H1 (cell line): ENCODE results near the gene PPIF. TPM values are rescaled to one million over a fixed set of nuclear protein-coding genes. Genes with fewer than 3 reads are reported as not detected.

ENCODE experiments used
- CTCF ChIA-PET: fragments of 300-600 bp; sonication (Branson Sonifier 250); formaldehyde crosslinking; loops from one replicate; lab custom pipeline; 2021; ENCODE audit not compliant: partially characterized antibody; lab: Charles Lee
- POLR2A ChIA-PET: fragments of 300-600 bp; sonication (Branson Sonifier 250); formaldehyde crosslinking; loops from one replicate; lab custom pipeline; 2021; ENCODE audit warnings: inconsistent platforms; ENCODE audit not compliant: partially characterized antibody; lab: Charles Lee
- DNase-seq, 2 experiments: peaks; one replicate each; pipeline versions ENCODE4 v3.0.0 to v3.0.0-alpha.2; 2010 to 2022; ENCODE audit warnings: low spot score in 2 of 2, low read depth in 1 of 2, mixed read lengths in 1 of 2
- FAIRE-seq: peaks from 2 replicates; lab custom pipeline; 2011; peaks lifted over from hg19 to GRCh38; lab: Jason Lieb, UNC
- H2AFZ ChIP-seq: 2 replicates; pipeline ENCODE4 v1.8.1; 2012; ENCODE audit warnings: low read length, inconsistent platforms
- H2AK5ac ChIP-seq: 2 replicates; pipeline ENCODE4 v1.6.1; 2013; ENCODE audit warnings: low read depth, low read length
- H2BK120ac ChIP-seq: replicated peaks from 2 replicates; pipeline ENCODE3; 2013; ENCODE audit warnings: low read depth, low read length, inconsistent platforms
- H2BK12ac ChIP-seq: 2 replicates; pipeline ENCODE4 v1.6.1; 2013; ENCODE audit warnings: low read depth, low read length
- H2BK15ac ChIP-seq: 2 replicates; pipeline ENCODE4 v1.6.1; 2013; ENCODE audit warnings: low read length
- H2BK20ac ChIP-seq: 2 replicates; pipeline ENCODE4 v1.6.1; 2013; ENCODE audit warnings: low read length
- H2BK5ac ChIP-seq: 2 replicates; pipeline ENCODE4 v1.6.1; 2013; ENCODE audit warnings: low read depth, low read length
- H3K14ac ChIP-seq: 2 replicates; pipeline ENCODE4 v1.6.1; 2013; ENCODE audit warnings: inconsistent platforms; ENCODE audit not compliant: insufficient read length
- H3K18ac ChIP-seq: 2 replicates; pipeline ENCODE4 v1.6.1; 2013; ENCODE audit warnings: low read length; ENCODE audit errors: extremely low read depth
- H3K23ac ChIP-seq: 2 replicates; pipeline ENCODE4 v1.6.1; 2013; ENCODE audit warnings: inconsistent platforms; ENCODE audit not compliant: insufficient read length
- H3K23me2 ChIP-seq: 2 replicates; pipeline ENCODE4 v1.6.1; 2013; ENCODE audit warnings: low read depth, low read length
- H3K27ac ChIP-seq: 2 replicates; pipeline ENCODE4 v1.6.1; 2011; ENCODE audit warnings: low read depth, low read length, inconsistent platforms
- H3K27me3 ChIP-seq, 4 experiments: replicated peaks in 1 of 4; 1 replicate in 1 of 4; 2 replicates in 3 of 4; pipeline versions ENCODE4 v1.6.1 to v1.8.1; 2011 to 2013; ENCODE audit warnings: low read length in 3 of 4, mild to moderate bottlenecking in 3 of 4, inconsistent platforms in 2 of 4, mixed read lengths in 2 of 4, moderate library complexity in 1 of 4; ENCODE audit not compliant: control insufficient read depth in 3 of 4, insufficient read depth in 3 of 4; ENCODE audit errors: extremely low read depth in 1 of 4
- H3K36me3 ChIP-seq, 4 experiments: 2 replicates each; pipeline versions ENCODE4 v1.6.1 to v1.8.1; 2011 to 2013; ENCODE audit warnings: mild to moderate bottlenecking in 4 of 4, low read length in 3 of 4, moderate library complexity in 2 of 4, control low read depth in 1 of 4, inconsistent platforms in 1 of 4; ENCODE audit not compliant: insufficient read depth in 4 of 4, control insufficient read depth in 2 of 4
- H3K4ac ChIP-seq: replicated peaks from 2 replicates; pipeline ENCODE3; 2013; ENCODE audit warnings: low read length, low read depth, mixed read lengths, inconsistent platforms; ENCODE audit not compliant: insufficient read length
- H3K4me1 ChIP-seq, 4 experiments: replicated peaks in 1 of 4; 1 replicate in 1 of 4; 2 replicates in 3 of 4; pipeline versions ENCODE4 v1.6.1 to v1.8.1; 2011 to 2013; ENCODE audit warnings: low read length in 3 of 4, inconsistent platforms in 2 of 4, mixed read lengths in 1 of 4; ENCODE audit not compliant: insufficient read depth in 4 of 4, control insufficient read depth in 3 of 4
- H3K4me2 ChIP-seq, 2 experiments: 2 replicates each; pipeline versions ENCODE4 v1.6.1 to v1.8.1; 2011 to 2013; ENCODE audit warnings: low read depth in 2 of 2, low read length in 2 of 2, control low read depth in 1 of 2, inconsistent platforms in 1 of 2, mild to moderate bottlenecking in 1 of 2; ENCODE audit not compliant: insufficient read depth in 1 of 2
- H3K4me3 ChIP-seq, 4 experiments: fragments of 200-600, 300-600 bp in 1 of 4; sonication (generic), shearing (Covaris generic), sonication (Bioruptor Twin) in 1 of 4; 2 replicates each; pipeline versions ENCODE4 v1.5.1 to v1.8.1; 2011 to 2016; ENCODE audit warnings: low read length in 4 of 4, low read depth in 3 of 4, control low read depth in 2 of 4, inconsistent platforms in 2 of 4, mild to moderate bottlenecking in 2 of 4, mixed read lengths in 1 of 4, moderate library complexity in 1 of 4; ENCODE audit not compliant: insufficient read depth in 2 of 4; ENCODE audit errors: extremely low read depth in 1 of 4
- H3K56ac ChIP-seq: replicated peaks from 2 replicates; pipeline ENCODE3; 2013; ENCODE audit warnings: low read depth, mild to moderate bottlenecking, mixed read lengths, low read length, inconsistent platforms; ENCODE audit not compliant: insufficient read length
- H3K79me1 ChIP-seq: 2 replicates; pipeline ENCODE4 v1.6.1; 2013; ENCODE audit warnings: low read depth, low read length, control low read depth
- H3K79me2 ChIP-seq, 2 experiments: 2 replicates each; pipeline versions ENCODE4 v1.6.1 to v1.8.1; 2012 to 2013; ENCODE audit warnings: low read length in 2 of 2, mild to moderate bottlenecking in 2 of 2, inconsistent platforms in 1 of 2; ENCODE audit not compliant: insufficient read depth in 2 of 2, control insufficient read depth in 1 of 2
- H3K9ac ChIP-seq, 4 experiments: replicated peaks in 1 of 4; 1 replicate in 1 of 4; 2 replicates in 3 of 4; pipeline versions ENCODE4 v1.6.1 to v1.8.1; 2011 to 2013; ENCODE audit warnings: low read depth in 3 of 4, low read length in 3 of 4, control low read depth in 2 of 4, mild to moderate bottlenecking in 2 of 4, moderate library complexity in 2 of 4, inconsistent platforms in 1 of 4; ENCODE audit errors: extremely low read depth in 1 of 4
- H3K9me3 ChIP-seq, 2 experiments: 2 replicates each; pipeline versions ENCODE4 v1.6.1 to v1.8.1; 2012 to 2013; ENCODE audit warnings: mild to moderate bottlenecking in 2 of 2, moderate library complexity in 2 of 2, control low read depth in 1 of 2, inconsistent platforms in 1 of 2, low read depth in 1 of 2, low read length in 1 of 2, mixed read lengths in 1 of 2; ENCODE audit not compliant: insufficient read depth in 2 of 2
- H4K20me1 ChIP-seq, 2 experiments: replicated peaks in 1 of 2; 2 replicates each; pipeline versions ENCODE3 to v1.8.1; 2011 to 2013; ENCODE audit warnings: inconsistent platforms in 2 of 2, low read length in 2 of 2, mild to moderate bottlenecking in 1 of 2; ENCODE audit not compliant: insufficient read depth in 2 of 2, control insufficient read depth in 1 of 2
- H4K5ac ChIP-seq: 2 replicates; pipeline ENCODE4 v1.6.1; 2013; ENCODE audit warnings: low read length, low read depth, mixed read lengths, inconsistent platforms; ENCODE audit not compliant: insufficient read length
- H4K8ac ChIP-seq: 2 replicates; pipeline ENCODE4 v1.8.0; 2013; ENCODE audit warnings: mild to moderate bottlenecking, moderate library complexity, low read length, inconsistent platforms; ENCODE audit not compliant: insufficient read depth; ENCODE audit errors: extremely low read depth
- H4K91ac ChIP-seq: replicated peaks from 2 replicates; pipeline ENCODE3; 2013; ENCODE audit warnings: low read length, mixed read lengths, inconsistent platforms; ENCODE audit not compliant: insufficient read length
- ASH2L ChIP-seq: fragments of 200-600, 300-600 bp; sonication (generic); IDR thresholded peaks from one replicate; pipeline ENCODE4 v1.7.1; 2017; ENCODE audit warnings: low read length
- BRCA1 ChIP-seq: IDR thresholded peaks from 2 replicates; pipeline ENCODE4 v1.6.1; 2012; ENCODE audit warnings: low read depth, low read length, improper control_type of control experiment
- CHD1 ChIP-seq: IDR thresholded peaks from 2 replicates; pipeline ENCODE4 v1.6.1; 2012; ENCODE audit warnings: low read depth, low read length, improper control_type of control experiment
- GABPA ChIP-seq: IDR thresholded peaks from 2 replicates; pipeline ENCODE4 v1.6.1; 2011; ENCODE audit warnings: mild to moderate bottlenecking, low read length, moderate library complexity, borderline replicate concordance; ENCODE audit not compliant: insufficient read depth
- JUN ChIP-seq: IDR thresholded peaks from 2 replicates; pipeline ENCODE4 v1.6.1; 2011; ENCODE audit warnings: low read depth, mild to moderate bottlenecking, improper control_type of control experiment, low read length
- KDM4A ChIP-seq: IDR thresholded peaks from one replicate; pipeline ENCODE4 v1.7.1; 2012; ENCODE audit warnings: low read depth, mild to moderate bottlenecking, moderate library complexity, low read length, inconsistent platforms; ENCODE audit not compliant: severe bottlenecking
- PHF8 ChIP-seq: fragments of 200-600 bp; sonication (generic); conservative IDR thresholded peaks from 2 replicates; pipeline ENCODE4 v1.7.1; 2012; ENCODE audit warnings: low read depth, mild to moderate bottlenecking, inconsistent platforms, low read length, moderate library complexity
- TEAD4 ChIP-seq: IDR thresholded peaks from 2 replicates; pipeline ENCODE4 v1.6.1; 2012; ENCODE audit warnings: low read depth, low read length, inconsistent platforms, mixed read lengths
- WGBS, 2 experiments: shearing (Covaris generic) in 1 of 2; methylation state at CpG; one replicate each; pipeline versions ENCODE4 v1.1.6 to v1.1.7; 2013 to 2015; ENCODE audit warnings: low lambda C conversion rate in 2 of 2, mixed read lengths in 2 of 2, inconsistent platforms in 1 of 2, low coverage in 1 of 2, missing lambda C conversion rate in 1 of 2; ENCODE audit not compliant: insufficient replicate concordance in 2 of 2, insufficient coverage in 1 of 2, insufficient read length in 1 of 2; ENCODE audit errors: extremely low coverage in 1 of 2, missing lambda C conversion rate in 1 of 2; 5-methylcytosine and 5-hydroxymethylcytosine counted together
- polyA plus RNA-seq, 7 experiments: library from polyadenylated mRNA; depleted of rRNA in 3 of 7; stranded (reverse) in 5 of 7; unstranded in 2 of 7; fragments of >200 nt in 5 of 7; fragments of 200-250 nt in 2 of 7; gene quantifications; 1 replicate in 5 of 7; 2 replicates in 1 of 7; 4 replicates in 1 of 7; pipeline versions ENCODE4 v1.2.1 to v1.2.3, GENCODE V29; 2011 to 2013; ENCODE audit warnings: missing spikeins in 2 of 7, mixed read lengths in 2 of 7
- total RNA-seq: library from RNA; stranded (reverse); fragmentation: NEBNext Ultra II Directional; extraction: Animal tissue kit (Norgen Biotek cat#: 25700); gene quantifications from 2 replicates; pipeline ENCODE4 v1.2.1, GENCODE V29; 2021
- TF ChIP-seq, protein P1 (sequence below), 3 experiments: IDR thresholded peaks; 1 replicate in 2 of 3; 2 replicates in 1 of 3; pipeline versions ENCODE4 v1.5.1 to v1.6.1; 2011; ENCODE audit warnings: low read length in 3 of 3, mild to moderate bottlenecking in 3 of 3, inconsistent platforms in 2 of 3, low read depth in 1 of 3, moderate library complexity in 1 of 3; ENCODE audit not compliant: insufficient read depth in 1 of 3; ENCODE audit errors: control extremely low read depth in 1 of 3
- TF ChIP-seq, protein P2 (sequence below): IDR thresholded peaks from 2 replicates; pipeline ENCODE4 v1.6.1; 2012; ENCODE audit warnings: inconsistent platforms

PPIF gene
- total and polyA plus RNA-seq, 2 of the 8 experiments (the other 6 are each of a cell fraction or from before 2014, with no cell fraction given) = 70.2 to 77.6 TPM

DNA sequence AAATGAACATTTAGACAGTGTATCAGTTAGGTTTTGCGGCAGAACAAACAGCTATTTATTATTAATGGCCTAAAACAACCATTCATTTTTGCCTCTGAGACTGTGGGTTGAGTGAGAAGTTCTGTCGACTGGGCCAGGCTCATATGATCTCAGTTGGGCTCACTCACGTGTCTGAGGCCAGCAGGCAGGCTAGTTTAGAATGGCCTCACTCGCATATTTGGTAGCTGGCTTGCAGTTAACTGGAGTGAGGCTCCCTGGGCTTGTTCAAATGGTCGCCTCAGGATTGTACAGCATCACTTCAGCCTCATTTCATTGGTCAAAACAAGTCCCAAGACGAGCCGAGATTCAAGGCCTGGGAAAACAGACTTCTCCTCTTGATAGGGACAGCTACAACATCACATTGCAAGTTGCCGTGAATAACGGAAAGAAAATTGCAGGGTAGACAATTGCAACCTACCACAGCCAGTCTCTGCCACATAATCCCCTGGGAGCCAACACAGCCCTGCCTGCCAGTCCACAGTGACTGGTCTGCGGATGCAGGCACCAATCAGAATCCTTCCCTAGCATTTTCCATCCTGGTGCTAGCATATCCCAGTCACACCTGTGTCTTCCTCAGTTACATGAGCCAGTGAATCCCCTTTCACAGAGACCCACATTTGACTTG is 23.1 kb upstream of the PPIF start:
- H3K23ac ChIP-seq = no peak overlapping the region
- H3K56ac ChIP-seq = no peak overlapping the region
- H2BK15ac ChIP-seq = no peak overlapping the region
- no peak overlapping the region for H3K18ac ChIP-seq
- no peak overlapping the region for H3K14ac ChIP-seq
- no peaks in the 10 kb centered on the region for H3K9me3 ChIP-seq
- no peaks in the 10 kb centered on the region for H3K27me3 ChIP-seq
- POLR2A ChIA-PET = no interaction called here
- H3K9ac ChIP-seq = no peak overlapping the region
- no peaks in the 10 kb centered on the region; a peak in 1 of 4 replicates for H3K79me2 ChIP-seq
- no peaks in the 10 kb centered on the region for H3K79me1 ChIP-seq
- no peak overlapping the region for H2BK120ac ChIP-seq
- no peak for DNase-seq
- H3K27ac ChIP-seq = no peak overlapping the region
- H4K91ac ChIP-seq = no peak overlapping the region
- peaks cover 0 to 2% (median 0%) of the 10 kb centered on the region in 4 experiments; a peak in 2 of 7 replicates for H3K4me1 ChIP-seq
- no peak overlapping the region for H2BK12ac ChIP-seq
- no peak overlapping the region for H3K4ac ChIP-seq
- no peak for FAIRE-seq
- H2BK5ac ChIP-seq = no peak overlapping the region
- 89% methylated on average over 10 of the region's 10 CpGs; no CpG with 5 or more reads in 1 of the 2 experiments for WGBS, 2 experiments
- no peak overlapping the region for H4K8ac ChIP-seq
- no peaks in the 10 kb centered on the region for H4K20me1 ChIP-seq
- H2AFZ ChIP-seq = no peak overlapping the region
- CTCF ChIA-PET = interaction anchor here (1.6 to 2.9 kb wide), 3 partner anchors 12 to 50 kb away, joined by 3 to 13 read pairs (median 8); no protein-coding TSS in a partner anchor
- no peak overlapping the region for H2BK20ac ChIP-seq
- no peak overlapping the region for H4K5ac ChIP-seq
- no peak overlapping the region for H3K4me2 ChIP-seq
- H3K4me3 ChIP-seq = no peak overlapping the region
- peaks cover 12% of the 10 kb centered on the region; the same call in 1 of the 2 replicates for H3K23me2 ChIP-seq
- no peaks in the 10 kb centered on the region for H3K36me3 ChIP-seq
- no peak overlapping the region for H2AK5ac ChIP-seq
- no peak for TF ChIP-seq CHD1
- TF ChIP-seq PHF8 = no peak
- no peak for TF ChIP-seq ASH2L
- TF ChIP-seq TEAD4 = no peak
- no peak for TF ChIP-seq JUN
- TF ChIP-seq, protein P1, sequence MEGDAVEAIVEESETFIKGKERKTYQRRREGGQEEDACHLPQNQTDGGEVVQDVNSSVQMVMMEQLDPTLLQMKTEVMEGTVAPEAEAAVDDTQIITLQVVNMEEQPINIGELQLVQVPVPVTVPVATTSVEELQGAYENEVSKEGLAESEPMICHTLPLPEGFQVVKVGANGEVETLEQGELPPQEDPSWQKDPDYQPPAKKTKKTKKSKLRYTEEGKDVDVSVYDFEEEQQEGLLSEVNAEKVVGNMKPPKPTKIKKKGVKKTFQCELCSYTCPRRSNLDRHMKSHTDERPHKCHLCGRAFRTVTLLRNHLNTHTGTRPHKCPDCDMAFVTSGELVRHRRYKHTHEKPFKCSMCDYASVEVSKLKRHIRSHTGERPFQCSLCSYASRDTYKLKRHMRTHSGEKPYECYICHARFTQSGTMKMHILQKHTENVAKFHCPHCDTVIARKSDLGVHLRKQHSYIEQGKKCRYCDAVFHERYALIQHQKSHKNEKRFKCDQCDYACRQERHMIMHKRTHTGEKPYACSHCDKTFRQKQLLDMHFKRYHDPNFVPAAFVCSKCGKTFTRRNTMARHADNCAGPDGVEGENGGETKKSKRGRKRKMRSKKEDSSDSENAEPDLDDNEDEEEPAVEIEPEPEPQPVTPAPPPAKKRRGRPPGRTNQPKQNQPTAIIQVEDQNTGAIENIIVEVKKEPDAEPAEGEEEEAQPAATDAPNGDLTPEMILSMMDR (IDR thresholded peaks at IDR 0.05; ENCODE audit: control extremely low read depth in 1 of 3, insufficient read depth in 1 of 3, low read depth in 1 of 3, low read length in 3 of 3) = no peak
- TF ChIP-seq BRCA1 = no peak
- TF ChIP-seq KDM4A = no peak
- TF ChIP-seq GABPA = no peak
- TF ChIP-seq, protein P2, sequence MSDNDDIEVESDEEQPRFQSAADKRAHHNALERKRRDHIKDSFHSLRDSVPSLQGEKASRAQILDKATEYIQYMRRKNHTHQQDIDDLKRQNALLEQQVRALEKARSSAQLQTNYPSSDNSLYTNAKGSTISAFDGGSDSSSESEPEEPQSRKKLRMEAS = no peak
